Right atrium auricular region (tissue), 2 donors: ENCODE results near the gene MYH6. TPM values are rescaled to one million over a fixed set of nuclear protein-coding genes. Genes with fewer than 3 reads are reported as not detected.

Source experiments
- DNase-seq: peaks from one replicate; pipeline ENCODE4 v3.0.0-alpha.2; 2019; ENCODE audit warnings: low spot score
- H3K27ac ChIP-seq, 2 donors: fragments of 200-600 bp; sonication (generic); 1 replicate in 1 of 2; 2 replicates in 1 of 2; pipeline ENCODE4 v1.5.1; 2016 to 2019
- H3K27me3 ChIP-seq, 2 donors: fragments of 200-600 bp; sonication (generic); one replicate each; pipeline versions ENCODE4 v1.5.1 to v1.6.0; 2017 to 2019
- H3K36me3 ChIP-seq: fragments of 200-600 bp; sonication (generic); one replicate; pipeline ENCODE4 v1.5.1; 2016
- H3K4me1 ChIP-seq, 2 donors: fragments of 200-600 bp; sonication (generic); one replicate each; pipeline versions ENCODE4 v1.5.1 to v1.6.0; 2017 to 2019
- H3K4me3 ChIP-seq, 2 donors: fragments of 200-600 bp; sonication (generic); 1 replicate in 1 of 2; 2 replicates in 1 of 2; pipeline ENCODE4 v1.5.1; 2017 to 2019; ENCODE audit warnings: mild to moderate bottlenecking in 1 of 2, moderate library complexity in 1 of 2
- H3K9me3 ChIP-seq, 2 donors: fragments of 200-600 bp; sonication (generic); one replicate each; pipeline ENCODE4 v1.5.1; 2019
- total RNA-seq, 2 donors: library from RNA; depleted of rRNA; stranded (reverse); fragments of >200 nt; gene quantifications; one replicate each; pipeline ENCODE4 v1.1.0, GENCODE V29; 2016
- TF ChIP-seq, protein P1 (sequence below), 2 donors: fragments of 200-600 bp; sonication (generic); IDR thresholded peaks; one replicate each; pipeline ENCODE4 v1.5.1; 2019; ENCODE audit warnings: antibody characterized with exemption in 2 of 2

Gene MYH6
- total RNA-seq, 2 donors from 2014 or later: 8,253 to 13,240 TPM

GRCh38 chr14:23409966-23410635, 2.0 kb upstream of the MYH6 start:
- no peaks in the 10 kb centered on the region for H3K9me3 ChIP-seq
- no peaks in the 10 kb centered on the region for H3K27me3 ChIP-seq
- peak overlapping the region in 1 of 2 donors; percentile 30 for H3K4me3 ChIP-seq
- peaks cover 0 to 3% of the 10 kb centered on the region in 2 donors for H3K4me1 ChIP-seq
- peak overlapping the region; percentile 84 for H3K27ac ChIP-seq
- peaks cover 42% of the 10 kb centered on the region for H3K36me3 ChIP-seq
- DNase-seq: peak; percentile 81
- TF ChIP-seq, protein P1, sequence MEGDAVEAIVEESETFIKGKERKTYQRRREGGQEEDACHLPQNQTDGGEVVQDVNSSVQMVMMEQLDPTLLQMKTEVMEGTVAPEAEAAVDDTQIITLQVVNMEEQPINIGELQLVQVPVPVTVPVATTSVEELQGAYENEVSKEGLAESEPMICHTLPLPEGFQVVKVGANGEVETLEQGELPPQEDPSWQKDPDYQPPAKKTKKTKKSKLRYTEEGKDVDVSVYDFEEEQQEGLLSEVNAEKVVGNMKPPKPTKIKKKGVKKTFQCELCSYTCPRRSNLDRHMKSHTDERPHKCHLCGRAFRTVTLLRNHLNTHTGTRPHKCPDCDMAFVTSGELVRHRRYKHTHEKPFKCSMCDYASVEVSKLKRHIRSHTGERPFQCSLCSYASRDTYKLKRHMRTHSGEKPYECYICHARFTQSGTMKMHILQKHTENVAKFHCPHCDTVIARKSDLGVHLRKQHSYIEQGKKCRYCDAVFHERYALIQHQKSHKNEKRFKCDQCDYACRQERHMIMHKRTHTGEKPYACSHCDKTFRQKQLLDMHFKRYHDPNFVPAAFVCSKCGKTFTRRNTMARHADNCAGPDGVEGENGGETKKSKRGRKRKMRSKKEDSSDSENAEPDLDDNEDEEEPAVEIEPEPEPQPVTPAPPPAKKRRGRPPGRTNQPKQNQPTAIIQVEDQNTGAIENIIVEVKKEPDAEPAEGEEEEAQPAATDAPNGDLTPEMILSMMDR (IDR thresholded peaks at IDR 0.05): no peak

GRCh38 chr14:23409475-23409874, 1.4 kb upstream of the MYH6 start:
- peaks cover 44% of the 10 kb centered on the region for H3K36me3 ChIP-seq
- no peaks in the 10 kb centered on the region for H3K9me3 ChIP-seq
- no peaks in the 10 kb centered on the region for H3K4me1 ChIP-seq
- TF ChIP-seq, protein P1 (IDR thresholded peaks at IDR 0.05): no peak
- H3K4me3 ChIP-seq: peak overlapping the region; percentile 61 to 82
- no peak for DNase-seq
- H3K27ac ChIP-seq: peak overlapping the region; percentile 84
- H3K27me3 ChIP-seq: no peaks in the 10 kb centered on the region

DNA sequence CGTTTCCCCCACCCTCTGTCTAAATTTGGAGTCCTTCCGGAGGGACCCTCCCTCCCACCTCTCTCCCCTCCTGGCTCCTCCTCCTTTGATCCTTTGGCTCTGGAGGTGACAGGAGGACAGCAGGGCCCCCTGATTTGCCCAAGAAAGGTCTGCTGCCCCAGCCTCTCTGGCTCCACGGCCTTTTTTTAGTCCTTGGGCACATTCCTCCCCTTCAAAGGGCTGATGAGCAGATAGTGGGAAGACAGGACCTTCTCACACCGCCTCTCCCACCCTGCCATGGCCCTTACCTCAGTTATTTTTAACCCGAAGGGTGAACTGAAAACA, 196 bp upstream of the MYH6 start:
- peak overlapping the region; percentile 84 to 91 for H3K27ac ChIP-seq
- TF ChIP-seq, protein P1 (IDR thresholded peaks at IDR 0.05): no peak
- H3K27me3 ChIP-seq: no peaks in the 10 kb centered on the region
- H3K9me3 ChIP-seq: no peaks in the 10 kb centered on the region
- no peak for DNase-seq
- no peaks in the 10 kb centered on the region for H3K4me1 ChIP-seq
- H3K4me3 ChIP-seq: peak overlapping the region; percentile 61 to 82
- H3K36me3 ChIP-seq: peaks cover 48% of the 10 kb centered on the region

GRCh38 chr14:23406725-23407355, 1.2 kb downstream of the MYH6 start:
- Histone ChIP-seq H3K4me3 (peak overlapping the region; percentile 61 to 82), H3K4me1 (no peaks in the 10 kb centered on the region), H3K27ac (peak overlapping the region; percentile 81 to 91), H3K27me3 (no peaks in the 10 kb centered on the region), H3K36me3 (peaks cover 62% of the 10 kb centered on the region), H3K9me3 (no peaks in the 10 kb centered on the region)
- DNase-seq: no peak
- TF ChIP-seq, protein P1 (IDR thresholded peaks at IDR 0.05): no peak

GRCh38 chr14:23406244-23406643, 1.8 kb downstream of the MYH6 start:
- DNase-seq: no peak
- peaks cover 68% of the 10 kb centered on the region for H3K36me3 ChIP-seq
- peak overlapping the region; percentile 61 to 82 for H3K4me3 ChIP-seq
- no peaks in the 10 kb centered on the region for H3K4me1 ChIP-seq
- TF ChIP-seq, protein P1 (IDR thresholded peaks at IDR 0.05): no peak
- no peaks in the 10 kb centered on the region for H3K9me3 ChIP-seq
- no peaks in the 10 kb centered on the region for H3K27me3 ChIP-seq
- H3K27ac ChIP-seq: peak overlapping the region; percentile 81 to 91
